NCI-H69 (cell line): ENCODE results near the gene LGALS13.

Experiments
- DNase-seq: peaks from one replicate; lab custom pipeline; 2025; lab: John Stamatoyannopoulos, UW

The LGALS13 gene

DNA sequence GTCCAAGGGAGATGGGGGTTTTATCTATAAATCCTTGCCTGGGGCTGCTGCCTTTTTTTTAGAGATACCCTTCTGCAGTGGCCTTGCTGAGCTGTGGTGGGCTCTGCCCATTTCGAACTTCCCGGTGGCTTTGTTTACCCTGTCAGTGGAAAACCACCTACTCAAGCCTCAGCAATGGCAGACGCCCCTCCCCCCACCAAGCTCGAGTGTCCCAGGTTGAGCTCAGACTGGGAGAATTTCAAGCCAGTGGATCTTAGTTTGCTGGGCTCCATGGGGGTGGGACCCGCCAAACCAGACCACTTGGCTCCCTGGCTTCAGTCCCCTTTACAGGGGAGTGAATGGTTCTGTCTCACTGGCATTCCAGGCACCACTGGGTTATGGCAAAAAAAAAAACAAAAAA is 21.6 kb downstream of the LGALS13 start:
- DNase-seq, result no peak

DNA sequence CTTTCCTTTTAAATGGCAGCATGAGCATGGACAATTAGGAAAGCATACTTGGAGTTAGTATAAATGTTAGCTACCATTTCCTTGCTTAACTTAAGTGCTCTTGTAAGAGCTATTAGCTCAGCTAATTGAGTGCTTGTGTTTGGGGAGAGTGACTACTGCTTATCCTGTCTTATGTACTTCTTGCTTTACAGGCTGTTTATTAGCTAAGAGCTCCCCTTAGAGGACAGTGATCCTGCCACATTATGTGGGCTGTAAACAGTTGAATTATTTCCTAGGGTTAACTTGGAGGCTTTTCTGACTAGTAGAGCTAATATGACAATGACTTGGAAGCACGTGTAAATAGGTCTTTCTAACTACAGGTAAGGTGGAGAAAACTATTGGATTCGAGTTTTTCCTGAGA is 25.3 kb downstream of the LGALS13 start:
- peak; percentile 40 for DNase-seq

DNA sequence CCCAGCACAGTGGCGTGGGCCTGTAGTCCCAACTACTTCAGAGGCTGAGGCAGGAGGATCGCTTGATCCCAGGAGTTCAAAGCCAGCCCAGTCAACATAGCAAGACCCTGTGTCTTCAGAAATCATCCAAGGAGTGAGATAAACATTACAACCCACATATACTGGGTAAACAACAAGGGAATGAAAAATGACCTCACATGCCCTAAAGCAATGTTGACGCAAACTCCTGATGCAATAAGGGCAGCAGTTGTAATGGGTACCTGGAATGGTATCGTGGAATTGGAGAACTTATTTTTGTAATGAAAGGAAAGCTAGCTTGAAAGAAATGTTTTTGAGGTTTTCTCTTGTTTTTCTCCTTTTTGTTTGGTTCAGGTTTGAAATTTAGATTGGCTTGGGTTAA is 28.9 kb downstream of the LGALS13 start:
- DNase-seq, result peak; percentile 9

DNA sequence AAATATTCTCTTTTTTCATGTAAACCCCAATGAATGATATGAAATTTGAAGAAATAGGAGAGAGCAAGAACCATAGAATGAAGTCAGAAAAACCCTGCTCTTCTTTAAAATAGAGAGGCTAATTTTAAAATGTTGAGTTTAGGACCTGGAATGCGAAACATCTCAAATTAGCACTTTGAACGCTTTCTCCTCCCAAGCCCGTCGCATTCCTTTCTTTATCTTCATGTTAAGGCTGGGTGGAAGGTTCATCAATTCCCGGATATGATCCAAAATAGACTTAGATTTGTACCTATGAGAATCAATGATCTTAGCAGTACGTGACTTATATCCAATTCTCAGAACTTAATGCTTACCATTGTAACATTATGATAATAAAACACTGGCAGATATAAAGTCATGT is 29.3 kb downstream of the LGALS13 start:
- DNase-seq, result no peak

DNA sequence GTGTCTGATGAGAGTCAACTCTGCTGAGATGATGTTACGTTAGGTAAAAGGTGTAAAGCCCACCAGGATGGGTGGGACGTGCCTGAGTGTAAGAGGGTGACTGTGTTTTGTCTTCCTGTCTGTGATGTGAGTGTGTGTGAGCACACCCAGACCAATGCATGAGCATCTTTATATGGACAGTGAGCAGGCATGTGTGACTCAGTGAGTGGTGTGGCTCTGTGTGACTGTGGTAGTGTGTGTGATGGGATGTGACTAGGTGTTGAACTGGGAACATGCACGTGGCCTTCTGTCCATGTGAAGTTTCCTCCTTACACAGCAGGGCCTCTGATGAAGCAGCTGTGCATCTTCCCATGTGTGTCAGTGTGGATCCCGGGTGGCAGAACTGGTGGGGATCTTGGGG is 35.6 kb downstream of the LGALS13 start:
- DNase-seq, result no peak

DNA sequence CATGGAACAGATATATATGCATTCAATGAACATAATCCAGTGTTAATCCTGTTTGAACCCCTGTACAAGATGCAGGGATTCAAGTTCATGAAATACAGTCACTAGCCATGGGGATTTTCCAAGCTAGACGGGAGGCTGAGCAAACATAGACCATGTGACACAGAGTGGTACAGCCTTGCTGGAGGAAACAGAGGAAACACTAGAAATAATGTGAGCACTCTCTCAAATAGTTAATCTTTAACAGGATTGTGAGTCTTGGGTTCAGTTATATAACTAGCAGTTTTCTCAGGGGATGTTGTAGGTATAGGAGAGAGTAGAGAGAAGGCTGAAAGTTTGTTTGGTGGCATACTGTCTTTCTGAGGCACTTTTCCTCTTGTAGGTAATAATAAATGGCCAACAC is 39.4 kb downstream of the LGALS13 start:
- DNase-seq, result no peak

DNA sequence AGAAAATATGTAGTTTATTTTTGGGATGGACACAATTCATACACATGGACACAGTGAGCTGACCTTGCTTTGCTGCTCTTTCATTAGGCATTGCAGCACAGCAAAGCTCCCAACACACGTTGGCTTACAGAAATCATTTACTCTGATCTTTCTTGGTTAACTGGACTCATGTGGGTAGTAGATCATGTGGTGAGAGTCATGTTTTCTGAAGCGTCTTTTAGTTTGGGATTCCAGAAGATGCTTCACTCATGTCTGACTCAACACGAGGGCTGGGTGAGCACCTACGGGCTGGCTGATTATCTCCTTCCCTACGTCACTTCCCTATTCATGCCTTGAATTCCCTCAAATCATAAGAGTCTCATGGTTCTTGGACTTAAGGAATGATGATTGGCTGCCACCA is 41.3 kb downstream of the LGALS13 start:
- DNase-seq, result no peak

DNA sequence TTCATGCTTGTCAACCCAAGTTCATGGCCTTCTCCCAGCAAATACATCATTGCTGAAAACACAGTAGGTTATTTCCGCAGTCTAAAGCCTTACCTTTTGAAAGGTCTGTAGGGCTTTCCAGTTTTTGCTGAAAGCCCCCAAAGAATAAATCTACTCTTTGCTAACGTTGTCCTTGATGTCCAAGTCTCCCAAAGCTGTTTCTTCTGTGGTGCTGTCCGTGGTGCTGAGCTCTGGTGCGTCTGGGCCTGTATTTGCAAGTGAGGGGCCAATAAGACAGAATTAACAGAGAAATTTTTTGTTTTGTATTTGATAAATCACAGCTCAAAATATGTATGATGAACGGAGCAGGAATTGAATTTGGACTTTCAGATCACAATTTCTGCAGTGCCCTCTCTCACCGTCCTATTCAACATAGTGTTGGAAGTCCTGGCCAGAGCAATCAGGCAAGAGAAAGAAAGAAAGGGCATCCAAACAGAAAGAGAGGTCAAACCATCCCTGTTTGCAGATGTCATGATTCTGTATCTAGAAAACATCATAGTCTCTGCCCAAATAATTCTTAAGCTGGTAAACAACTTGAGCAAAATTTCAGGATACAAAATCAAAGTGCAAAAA is 43.6 kb downstream of the LGALS13 start:
- DNase-seq, result no peak

DNA sequence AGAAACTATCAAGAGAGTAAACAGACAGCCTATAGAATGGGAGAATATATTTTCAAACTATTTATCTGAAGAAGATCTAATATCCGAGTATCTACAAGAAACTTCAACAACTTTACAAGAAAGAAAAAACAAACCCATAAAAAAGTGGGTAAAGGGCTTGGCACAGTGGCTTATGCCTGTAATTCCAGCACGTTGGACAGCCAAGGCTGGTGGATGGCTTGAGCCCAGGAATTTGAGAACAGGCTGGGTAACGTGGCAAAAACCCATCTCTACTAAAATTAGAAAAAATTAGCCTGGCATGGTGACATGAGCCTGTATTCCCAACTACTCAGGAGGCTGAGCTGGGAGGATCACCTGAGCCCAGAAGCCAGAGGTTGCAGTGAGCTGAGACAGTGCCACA is 45.6 kb downstream of the LGALS13 start:
- no peak for DNase-seq

DNA sequence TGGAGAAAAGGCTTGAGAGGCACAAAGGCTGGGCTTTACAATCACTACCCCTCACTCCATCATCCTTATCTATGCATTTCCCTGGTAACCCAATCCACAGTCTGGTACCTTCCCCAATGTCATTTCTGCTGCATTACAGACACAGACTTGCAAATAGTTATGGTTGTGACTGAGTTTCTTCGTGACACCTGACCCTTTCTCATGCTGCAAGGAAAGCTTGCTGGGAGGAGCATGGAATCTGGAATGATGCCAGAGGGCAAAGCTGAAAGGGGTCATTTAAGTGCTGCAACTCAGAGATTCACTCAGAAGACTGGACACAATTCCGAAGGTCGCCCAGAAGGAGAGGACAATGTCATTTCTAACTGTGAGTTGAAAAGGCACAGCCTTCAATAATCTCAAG is 53.3 kb downstream of the LGALS13 start, which contains the start of gene LGALS16:
LGALS16 (plus strand) TSS at position 301 of the 400 bp plus-strand sequence; CDS start at position 350, 49 bp downstream.
- DNase-seq, result no peak
